ENCODE results near the gene GALNT8. TPM values are rescaled to one million over a fixed set of nuclear protein-coding genes. Genes with fewer than 3 reads are reported as not detected.

Gene GALNT8
- total RNA-seq, 1 experiment from 2014 or later, result not detected

DNA sequence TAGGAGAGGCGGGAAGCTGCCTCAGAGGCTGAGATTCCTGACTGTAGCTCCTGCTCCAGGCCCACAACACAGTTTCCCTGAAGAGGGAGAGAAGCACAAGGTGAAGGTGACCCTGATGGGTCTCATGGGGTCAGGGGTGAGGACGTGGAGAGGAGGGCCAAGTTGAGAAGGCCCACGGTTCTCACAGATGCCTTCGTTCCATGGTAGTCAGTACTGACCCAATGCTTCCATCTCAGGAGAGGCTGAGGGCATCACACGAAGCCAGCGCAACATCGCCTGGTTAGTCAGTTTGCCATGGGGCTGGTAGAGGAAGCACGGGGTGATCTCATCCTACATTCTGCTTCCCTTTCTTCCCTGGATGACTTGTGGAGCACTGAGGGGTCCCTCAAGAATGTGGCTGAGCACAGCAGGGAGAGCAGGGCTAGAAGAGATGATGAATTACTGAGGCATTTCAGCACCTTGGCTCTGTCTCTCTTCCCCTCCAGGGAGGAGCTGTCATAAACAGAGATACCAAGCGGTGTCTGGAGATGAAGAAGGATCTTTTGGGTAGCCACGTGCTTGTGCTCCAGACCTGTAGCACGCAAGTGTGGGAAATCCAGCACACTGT lies 51.9 kb downstream of the GALNT8 start:
- no peak for TF ChIP-seq SIN3A (IDR thresholded peaks at IDR 0.05; ENCODE audit: borderline replicate concordance, insufficient read depth, low read depth, low read length)
- TF ChIP-seq TCF7L2 (IDR thresholded peaks at IDR 0.05; ENCODE audit: low read depth, low read length), result no peak
- TF ChIP-seq, protein P1, sequence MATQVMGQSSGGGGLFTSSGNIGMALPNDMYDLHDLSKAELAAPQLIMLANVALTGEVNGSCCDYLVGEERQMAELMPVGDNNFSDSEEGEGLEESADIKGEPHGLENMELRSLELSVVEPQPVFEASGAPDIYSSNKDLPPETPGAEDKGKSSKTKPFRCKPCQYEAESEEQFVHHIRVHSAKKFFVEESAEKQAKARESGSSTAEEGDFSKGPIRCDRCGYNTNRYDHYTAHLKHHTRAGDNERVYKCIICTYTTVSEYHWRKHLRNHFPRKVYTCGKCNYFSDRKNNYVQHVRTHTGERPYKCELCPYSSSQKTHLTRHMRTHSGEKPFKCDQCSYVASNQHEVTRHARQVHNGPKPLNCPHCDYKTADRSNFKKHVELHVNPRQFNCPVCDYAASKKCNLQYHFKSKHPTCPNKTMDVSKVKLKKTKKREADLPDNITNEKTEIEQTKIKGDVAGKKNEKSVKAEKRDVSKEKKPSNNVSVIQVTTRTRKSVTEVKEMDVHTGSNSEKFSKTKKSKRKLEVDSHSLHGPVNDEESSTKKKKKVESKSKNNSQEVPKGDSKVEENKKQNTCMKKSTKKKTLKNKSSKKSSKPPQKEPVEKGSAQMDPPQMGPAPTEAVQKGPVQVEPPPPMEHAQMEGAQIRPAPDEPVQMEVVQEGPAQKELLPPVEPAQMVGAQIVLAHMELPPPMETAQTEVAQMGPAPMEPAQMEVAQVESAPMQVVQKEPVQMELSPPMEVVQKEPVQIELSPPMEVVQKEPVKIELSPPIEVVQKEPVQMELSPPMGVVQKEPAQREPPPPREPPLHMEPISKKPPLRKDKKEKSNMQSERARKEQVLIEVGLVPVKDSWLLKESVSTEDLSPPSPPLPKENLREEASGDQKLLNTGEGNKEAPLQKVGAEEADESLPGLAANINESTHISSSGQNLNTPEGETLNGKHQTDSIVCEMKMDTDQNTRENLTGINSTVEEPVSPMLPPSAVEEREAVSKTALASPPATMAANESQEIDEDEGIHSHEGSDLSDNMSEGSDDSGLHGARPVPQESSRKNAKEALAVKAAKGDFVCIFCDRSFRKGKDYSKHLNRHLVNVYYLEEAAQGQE (IDR thresholded peaks at IDR 0.05; ENCODE audit: insufficient read depth in 1 of 2, low read depth in 2 of 2, low read length in 1 of 2), result no peak
- TF ChIP-seq, protein P2, sequence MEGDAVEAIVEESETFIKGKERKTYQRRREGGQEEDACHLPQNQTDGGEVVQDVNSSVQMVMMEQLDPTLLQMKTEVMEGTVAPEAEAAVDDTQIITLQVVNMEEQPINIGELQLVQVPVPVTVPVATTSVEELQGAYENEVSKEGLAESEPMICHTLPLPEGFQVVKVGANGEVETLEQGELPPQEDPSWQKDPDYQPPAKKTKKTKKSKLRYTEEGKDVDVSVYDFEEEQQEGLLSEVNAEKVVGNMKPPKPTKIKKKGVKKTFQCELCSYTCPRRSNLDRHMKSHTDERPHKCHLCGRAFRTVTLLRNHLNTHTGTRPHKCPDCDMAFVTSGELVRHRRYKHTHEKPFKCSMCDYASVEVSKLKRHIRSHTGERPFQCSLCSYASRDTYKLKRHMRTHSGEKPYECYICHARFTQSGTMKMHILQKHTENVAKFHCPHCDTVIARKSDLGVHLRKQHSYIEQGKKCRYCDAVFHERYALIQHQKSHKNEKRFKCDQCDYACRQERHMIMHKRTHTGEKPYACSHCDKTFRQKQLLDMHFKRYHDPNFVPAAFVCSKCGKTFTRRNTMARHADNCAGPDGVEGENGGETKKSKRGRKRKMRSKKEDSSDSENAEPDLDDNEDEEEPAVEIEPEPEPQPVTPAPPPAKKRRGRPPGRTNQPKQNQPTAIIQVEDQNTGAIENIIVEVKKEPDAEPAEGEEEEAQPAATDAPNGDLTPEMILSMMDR (IDR thresholded peaks at IDR 0.05), result no peak
- no peak for TF ChIP-seq POLR2AphosphoS5 (IDR thresholded peaks at IDR 0.05; ENCODE audit: low read depth, low read length)
- POLR2A ChIA-PET, result no interaction called here
- Histone ChIP-seq H3K27me3 (ENCODE audit: control insufficient read depth, insufficient read depth, low read length) (peaks cover 7% of the 10 kb centered on the region), H3K4me1 (ENCODE audit: control insufficient read depth, insufficient read depth, low read length) (no peaks in the 10 kb centered on the region), H3K36me3 (ENCODE audit: control insufficient read depth, insufficient read depth, low read length) (no peaks in the 10 kb centered on the region), H3K27ac (ENCODE audit: low read length) (no peak overlapping the region), H3K4me3 (ENCODE audit: low read depth in 2 of 2, low read length in 2 of 2) (no peak overlapping the region), H3K9me3 (ENCODE audit: control insufficient read depth, insufficient read depth, low read depth, low read length) (no peaks in the 10 kb centered on the region)
- in situ Hi-C loops (cut with HindIII; ENCODE audit: low pct_unique_long_range_greater_than_20kb, low sequenced_read_pairs) (no loop called here), intact Hi-C loops (cut with micrococcal nuclease; ENCODE audit: unreplicated experiment) (no loop called here)
- ATAC-seq (no peak), DNase-seq (ENCODE audit: low read depth, low spot score) (no peak)
- CTCF ChIA-PET, result no interaction called here
- BruUV-seq (replicated peaks), result no TSS peak

DNA sequence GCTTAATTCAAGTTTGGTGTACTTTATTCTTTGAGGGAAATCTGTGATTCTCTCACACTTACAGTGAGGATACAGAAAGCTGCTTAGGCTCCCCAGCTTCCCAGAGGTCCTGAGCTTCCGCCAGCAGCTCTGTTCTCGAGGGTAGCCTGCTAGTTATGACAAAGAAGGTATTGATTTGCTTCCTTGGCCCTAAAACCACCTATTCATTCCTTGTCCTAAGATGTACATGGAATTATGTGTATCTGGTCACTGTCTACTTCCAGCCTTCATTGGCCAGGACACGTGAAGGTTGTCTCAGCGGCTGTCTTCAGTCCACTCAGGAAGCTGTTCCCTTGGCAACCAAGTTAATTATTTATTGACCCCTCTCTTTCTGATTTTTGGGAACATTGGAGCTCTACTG lies 55.7 kb downstream of the GALNT8 start:
- Histone ChIP-seq H3K36me3 (ENCODE audit: control insufficient read depth, insufficient read depth, low read length) (no peaks in the 10 kb centered on the region), H3K27me3 (ENCODE audit: control insufficient read depth, insufficient read depth, low read length) (peaks cover 4% of the 10 kb centered on the region; the same call in 1 of the 2 replicates), H3K4me1 (ENCODE audit: control insufficient read depth, insufficient read depth, low read length) (no peaks in the 10 kb centered on the region), H3K27ac (ENCODE audit: low read length) (no peak overlapping the region), H3K9me3 (ENCODE audit: control insufficient read depth, insufficient read depth, low read depth, low read length) (no peaks in the 10 kb centered on the region), H3K4me3 (ENCODE audit: low read depth in 2 of 2, low read length in 2 of 2) (no peak overlapping the region)
- no peak for TF ChIP-seq SIN3A (IDR thresholded peaks at IDR 0.05; ENCODE audit: borderline replicate concordance, insufficient read depth, low read depth, low read length)
- TF ChIP-seq, protein P1 (IDR thresholded peaks at IDR 0.05; ENCODE audit: insufficient read depth in 1 of 2, low read depth in 2 of 2, low read length in 1 of 2), result no peak
- TF ChIP-seq TCF7L2 (IDR thresholded peaks at IDR 0.05; ENCODE audit: low read depth, low read length), result no peak
- TF ChIP-seq, protein P2 (IDR thresholded peaks at IDR 0.05), result no peak
- no peak for TF ChIP-seq POLR2AphosphoS5 (IDR thresholded peaks at IDR 0.05; ENCODE audit: low read depth, low read length)
- intact Hi-C loops (cut with micrococcal nuclease; ENCODE audit: unreplicated experiment), result no loop called here
- ATAC-seq, result no peak
- CTCF ChIA-PET, result no interaction called here
- POLR2A ChIA-PET, result no interaction called here
- in situ Hi-C loops (cut with HindIII; ENCODE audit: low pct_unique_long_range_greater_than_20kb, low sequenced_read_pairs), result no loop called here
- no TSS peak for BruUV-seq (replicated peaks)
- no peak for DNase-seq (ENCODE audit: low read depth, low spot score)
